ENCODE results near the gene TPH2. TPM values are rescaled to one million over a fixed set of nuclear protein-coding genes. Genes with fewer than 3 reads are reported as not detected.

Gene TPH2
- total RNA-seq, 1 experiment from 2014 or later, result 0.66 TPM

DNA sequence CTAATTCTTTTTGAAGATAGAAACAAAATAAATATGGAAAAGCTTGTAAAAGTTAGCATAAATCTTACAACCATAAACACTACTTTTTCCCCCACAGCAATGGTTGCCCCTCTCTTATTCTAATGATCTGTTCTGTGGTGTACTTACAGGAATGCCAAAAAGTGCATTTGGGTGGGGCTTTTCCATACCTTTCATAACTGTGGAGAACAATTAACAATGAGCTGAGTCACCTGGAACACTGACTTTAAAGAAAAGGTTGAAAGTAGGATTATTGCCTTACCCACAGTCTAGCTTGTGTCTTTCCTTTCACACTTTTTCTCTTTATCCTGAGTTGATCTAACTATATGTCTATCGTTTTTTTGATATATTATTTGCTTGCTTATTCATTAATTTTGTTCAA, 86.9 kb downstream of the TPH2 start:
- H3K79me1 ChIP-seq (ENCODE audit: insufficient read depth, low read depth, low read length, poor library complexity, severe bottlenecking), result no peaks in the 10 kb centered on the region
- no peak overlapping the region for H3T11ph ChIP-seq (ENCODE audit: low read length)
- no peaks in the 10 kb centered on the region for H3K9me3 Mint-ChIP-seq
- no peak overlapping the region for H3K18ac ChIP-seq (ENCODE audit: insufficient read length, low read depth, low read length)
- no peak overlapping the region for H2BK12ac ChIP-seq (ENCODE audit: insufficient read length, low read depth, low read length)
- no peak overlapping the region for H3K27ac ChIP-seq (ENCODE audit: insufficient read length, low read depth, low read length)
- H3K14ac ChIP-seq (ENCODE audit: insufficient read depth, low read length), result no peak overlapping the region
- no peak overlapping the region for H2BK120ac ChIP-seq (ENCODE audit: low read depth, low read length, poor library complexity, severe bottlenecking)
- no peaks in the 10 kb centered on the region for H3K36me3 Mint-ChIP-seq (ENCODE audit: insufficient read depth in 1 of 3, low read depth in 3 of 3)
- H2AFZ ChIP-seq (ENCODE audit: low read length), result no peak overlapping the region
- TF ChIP-seq, protein P1, sequence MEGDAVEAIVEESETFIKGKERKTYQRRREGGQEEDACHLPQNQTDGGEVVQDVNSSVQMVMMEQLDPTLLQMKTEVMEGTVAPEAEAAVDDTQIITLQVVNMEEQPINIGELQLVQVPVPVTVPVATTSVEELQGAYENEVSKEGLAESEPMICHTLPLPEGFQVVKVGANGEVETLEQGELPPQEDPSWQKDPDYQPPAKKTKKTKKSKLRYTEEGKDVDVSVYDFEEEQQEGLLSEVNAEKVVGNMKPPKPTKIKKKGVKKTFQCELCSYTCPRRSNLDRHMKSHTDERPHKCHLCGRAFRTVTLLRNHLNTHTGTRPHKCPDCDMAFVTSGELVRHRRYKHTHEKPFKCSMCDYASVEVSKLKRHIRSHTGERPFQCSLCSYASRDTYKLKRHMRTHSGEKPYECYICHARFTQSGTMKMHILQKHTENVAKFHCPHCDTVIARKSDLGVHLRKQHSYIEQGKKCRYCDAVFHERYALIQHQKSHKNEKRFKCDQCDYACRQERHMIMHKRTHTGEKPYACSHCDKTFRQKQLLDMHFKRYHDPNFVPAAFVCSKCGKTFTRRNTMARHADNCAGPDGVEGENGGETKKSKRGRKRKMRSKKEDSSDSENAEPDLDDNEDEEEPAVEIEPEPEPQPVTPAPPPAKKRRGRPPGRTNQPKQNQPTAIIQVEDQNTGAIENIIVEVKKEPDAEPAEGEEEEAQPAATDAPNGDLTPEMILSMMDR (conservative IDR thresholded peaks at IDR 0.05), result no peak
- H3K4me1 Mint-ChIP-seq, result no peaks in the 10 kb centered on the region
- no peak overlapping the region for H2AK5ac ChIP-seq (ENCODE audit: insufficient read length, low read length)
- no peaks in the 10 kb centered on the region for H4K20me1 ChIP-seq (ENCODE audit: control insufficient read depth, insufficient read depth, insufficient read length)
- no peak overlapping the region for H4K5ac ChIP-seq (ENCODE audit: insufficient read length, low read depth, low read length)
- H4K91ac ChIP-seq (ENCODE audit: insufficient read length, low read depth, low read length), result no peak overlapping the region
- DNase-seq, result no peak
- no peaks in the 10 kb centered on the region for H3K79me2 ChIP-seq (ENCODE audit: insufficient read depth, low read length)
- H2BK20ac ChIP-seq (ENCODE audit: low read depth, low read length, poor library complexity, severe bottlenecking), result no peak overlapping the region
- H4K8ac ChIP-seq (replicated peaks; ENCODE audit: insufficient read length, low read depth, low read length), result no peak overlapping the region
- no peak overlapping the region for H2BK5ac ChIP-seq (ENCODE audit: insufficient read length, low read length)
- no peaks in the 10 kb centered on the region for H3K27me3 ChIP-seq (ENCODE audit: insufficient read depth, low read length)
- H3K23ac ChIP-seq (ENCODE audit: insufficient read length, low read depth, low read length), result no peak overlapping the region
- no peak overlapping the region for H3K4me3 Mint-ChIP-seq
- no peaks in the 10 kb centered on the region for H3K23me2 ChIP-seq (ENCODE audit: insufficient read length, low read depth, low read length, poor library complexity, severe bottlenecking)
- no peaks in the 10 kb centered on the region for H3K27me3 Mint-ChIP-seq (ENCODE audit: low read depth)
- WGBS (ENCODE audit: extremely low coverage, insufficient read length, low lambda C conversion rate), result no CpG with 5 or more reads among the region's 1 CpG
- no peak overlapping the region for H3K56ac ChIP-seq (ENCODE audit: insufficient read length, low read depth, low read length)
- H3K4ac ChIP-seq (ENCODE audit: low read depth, low read length), result no peak overlapping the region
- H3K27ac Mint-ChIP-seq, result no peak overlapping the region
- no peaks in the 10 kb centered on the region for H3K4me1 ChIP-seq (ENCODE audit: insufficient read depth, low read length)
- no peak overlapping the region for H3K4me2 ChIP-seq (ENCODE audit: insufficient read depth, insufficient read length, low read length)
- H3K9me3 ChIP-seq (ENCODE audit: control insufficient read depth, low read depth, low read length), result no peaks in the 10 kb centered on the region
- no peak overlapping the region for H2BK15ac ChIP-seq (ENCODE audit: low read depth, low read length)
- no peak overlapping the region for H3K9ac ChIP-seq (ENCODE audit: extremely low read depth, insufficient read length, low read length)

Data from H9 (cell line).